ENCODE results near the gene CAPN14. TPM values are rescaled to one million over a fixed set of nuclear protein-coding genes. Genes with fewer than 3 reads are reported as not detected.

The CAPN14 gene
- total RNA-seq, 1 experiment from 2014 or later, result 0.05 TPM

DNA sequence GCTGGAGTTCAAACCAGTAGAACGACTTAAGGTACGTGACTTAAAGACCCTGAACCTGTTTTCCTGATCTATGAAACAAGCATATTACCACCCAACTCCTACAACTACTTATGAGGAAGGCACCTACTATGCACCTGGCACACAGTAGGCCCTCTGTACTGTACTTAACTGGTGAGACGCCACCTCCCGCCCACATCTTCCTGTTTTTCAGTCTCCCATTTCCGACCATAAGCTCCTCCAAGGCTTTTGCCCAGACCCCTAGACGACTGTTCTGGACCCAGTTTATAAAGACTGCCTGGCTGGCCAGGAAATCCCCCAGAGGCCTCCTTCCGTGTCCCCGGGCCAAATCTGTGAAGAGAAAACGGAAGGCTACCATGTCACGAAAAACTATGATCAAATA lies 80.6 kb downstream of the CAPN14 start:
- ChIA-PET CTCF (no interaction called here), POLR2A (no interaction called here)
- no peaks in the 10 kb centered on the region for H3K9me3 ChIP-seq (ENCODE audit: control insufficient read depth, insufficient read depth, low read depth, low read length)
- H3K36me3 ChIP-seq (ENCODE audit: control insufficient read depth, insufficient read depth, low read length), result no peaks in the 10 kb centered on the region
- peaks cover 42% of the 10 kb centered on the region for H3K27me3 ChIP-seq (ENCODE audit: control insufficient read depth, insufficient read depth, low read length)
- in situ Hi-C loops (cut with HindIII; ENCODE audit: low pct_unique_long_range_greater_than_20kb, low sequenced_read_pairs), result no loop called here
- DNase-seq (ENCODE audit: low read depth, low spot score), result no peak
- no peak overlapping the region for H3K27ac ChIP-seq (ENCODE audit: low read length)
- no peaks in the 10 kb centered on the region; the same call in 1 of the 2 replicates for H3K4me1 ChIP-seq (ENCODE audit: control insufficient read depth, insufficient read depth, low read length)
- TF ChIP-seq CTCF (IDR thresholded peaks at IDR 0.05) (no peak), TCF7L2 (IDR thresholded peaks at IDR 0.05; ENCODE audit: low read depth, low read length) (no peak), REST (IDR thresholded peaks at IDR 0.05; ENCODE audit: insufficient read depth in 1 of 2, low read depth in 2 of 2, low read length in 1 of 2) (no peak), POLR2AphosphoS5 (IDR thresholded peaks at IDR 0.05; ENCODE audit: low read depth, low read length) (no peak), SIN3A (IDR thresholded peaks at IDR 0.05; ENCODE audit: borderline replicate concordance, insufficient read depth, low read depth, low read length) (no peak)
- no peak overlapping the region for H3K4me3 ChIP-seq (ENCODE audit: low read depth in 2 of 2, low read length in 2 of 2)
- intact Hi-C loops (cut with micrococcal nuclease; ENCODE audit: unreplicated experiment), result no loop called here
- no peak for ATAC-seq
- no TSS peak for BruUV-seq (replicated peaks)

DNA sequence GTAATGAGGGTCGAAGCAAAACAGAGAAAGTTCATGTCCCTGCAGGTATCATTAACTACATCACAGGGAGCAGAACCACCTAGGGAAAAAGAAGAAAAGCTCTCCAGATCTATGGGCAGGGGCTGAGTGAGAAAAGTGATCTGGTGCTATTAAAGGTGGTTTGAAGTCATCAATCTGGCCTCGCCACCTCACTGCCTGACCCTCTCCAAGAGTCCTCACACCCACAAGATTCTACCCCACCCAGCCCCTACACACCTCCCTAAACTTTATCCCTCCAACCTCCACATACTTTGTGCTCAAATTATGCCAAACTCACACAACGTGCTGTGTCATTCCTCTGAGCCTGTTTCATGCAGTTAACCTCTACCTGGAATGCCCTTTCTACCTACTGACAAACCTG lies 81.3 kb downstream of the CAPN14 start:
- Histone ChIP-seq H3K4me1 (ENCODE audit: control insufficient read depth, insufficient read depth, low read length) (no peaks in the 10 kb centered on the region; the same call in 1 of the 2 replicates), H3K27ac (ENCODE audit: low read length) (no peak overlapping the region), H3K9me3 (ENCODE audit: control insufficient read depth, insufficient read depth, low read depth, low read length) (no peaks in the 10 kb centered on the region), H3K36me3 (ENCODE audit: control insufficient read depth, insufficient read depth, low read length) (no peaks in the 10 kb centered on the region), H3K27me3 (ENCODE audit: control insufficient read depth, insufficient read depth, low read length) (peaks cover 42% of the 10 kb centered on the region), H3K4me3 (ENCODE audit: low read depth in 2 of 2, low read length in 2 of 2) (no peak overlapping the region)
- no peak for TF ChIP-seq CTCF (IDR thresholded peaks at IDR 0.05)
- TF ChIP-seq POLR2AphosphoS5 (IDR thresholded peaks at IDR 0.05; ENCODE audit: low read depth, low read length), result no peak
- no peak for TF ChIP-seq TCF7L2 (IDR thresholded peaks at IDR 0.05; ENCODE audit: low read depth, low read length)
- no peak for TF ChIP-seq REST (IDR thresholded peaks at IDR 0.05; ENCODE audit: insufficient read depth in 1 of 2, low read depth in 2 of 2, low read length in 1 of 2)
- no peak for TF ChIP-seq SIN3A (IDR thresholded peaks at IDR 0.05; ENCODE audit: borderline replicate concordance, insufficient read depth, low read depth, low read length)
- POLR2A ChIA-PET, result no interaction called here
- no TSS peak for BruUV-seq (replicated peaks)
- CTCF ChIA-PET, result no interaction called here
- DNase-seq (ENCODE audit: low read depth, low spot score) (no peak), ATAC-seq (no peak)
- intact Hi-C loops (cut with micrococcal nuclease; ENCODE audit: unreplicated experiment) (no loop called here), in situ Hi-C loops (cut with HindIII; ENCODE audit: low pct_unique_long_range_greater_than_20kb, low sequenced_read_pairs) (no loop called here)

All from Panc1 (cell line).